Measurements from ENCODE around the gene ATP2B2. TPM values are rescaled to one million over a fixed set of nuclear protein-coding genes. Genes with fewer than 3 reads are reported as not detected.

Gene ATP2B2
- total and polyA plus RNA-seq, 9 of the 15 experiments (the other 6 are each of a cell fraction or from before 2014, with no cell fraction given) = 0.06 TPM; not detected in 8

- TF ChIP-seq ZFPM2 (CRISPR knock-in tag; IDR thresholded peaks at IDR 0.05) (no peak), EZH2 (IDR thresholded peaks at IDR 0.05; ENCODE audit: borderline replicate concordance, low read depth, low read length) (0 out of 2 replicates have a peak, but pooled peaks have one; percentile 88), TCFL5 (CRISPR knock-in tag; conservative IDR thresholded peaks at IDR 0.05) (no peak), PTRF (tag; IDR thresholded peaks at IDR 0.05) (no peak), TAF1 (IDR thresholded peaks at IDR 0.05; ENCODE audit: control insufficient read depth, extremely low read depth, insufficient read depth, low read length, severe bottlenecking) (no peak), SMARCB1 (IDR thresholded peaks at IDR 0.05; ENCODE audit: insufficient read length, low read depth) (no peak), HOMEZ (CRISPR knock-in tag; IDR thresholded peaks at IDR 0.05) (no peak), SPI1 (IDR thresholded peaks at IDR 0.05; ENCODE audit: borderline replicate concordance, low read depth, low read length) (no peak)
These were observed 170.9 kb downstream of the ATP2B2 start (continued) for GRCh38 chr3:10334459-10334858.

- 0 out of 2 replicates have a peak, but pooled peaks have one; percentile 33 for TF ChIP-seq ZNF282 (CRISPR knock-in tag; IDR thresholded peaks at IDR 0.05)
- no peak for TF ChIP-seq POLR2H (tag; IDR thresholded peaks at IDR 0.05; ENCODE audit: low read depth)
- TF ChIP-seq CTCF (IDR thresholded peaks at IDR 0.05 in 2 of 3, conservative IDR thresholded peaks at IDR 0.05 in 1 of 3; ENCODE audit: insufficient read depth in 2 of 3, low read depth in 1 of 3, low read length in 3 of 3) = peak in 1 of 3 experiments; percentile 22; a peak in 1 of 6 replicates
- Histone ChIP-seq H3K4me3 (no peak overlapping the region), H3K9ac (ENCODE audit: insufficient read depth in 1 of 2, low read depth in 2 of 2, low read length in 2 of 2) (peak overlapping the region in 1 of 2 experiments; percentile 39; a peak in 2 of 4 replicates), H3K79me2 (ENCODE audit: control insufficient read depth, insufficient read depth, low read length) (no peaks in the 10 kb centered on the region), H3K27me3 (ENCODE audit: control insufficient read depth in 2 of 2, insufficient read depth in 2 of 2, low read length in 2 of 2) (peaks cover 66 to 97% of the 10 kb centered on the region in 2 experiments), H3K27ac (ENCODE audit: extremely low read depth, low read depth, low read length) (no peak overlapping the region), H2AFZ (ENCODE audit: low read depth, low read length) (no peak overlapping the region), H3K4me2 (ENCODE audit: insufficient read depth, low read length) (no peak overlapping the region), H4K20me1 (replicated peaks; ENCODE audit: control insufficient read depth, insufficient read depth, low read length) (no peaks in the 10 kb centered on the region; the same call in none of the 2 replicates), H3K4me1 (replicated peaks in 1 of 2; ENCODE audit: control insufficient read depth in 2 of 2, insufficient read depth in 2 of 2, low read length in 2 of 2) (peaks cover 0 to 26% of the 10 kb centered on the region in 2 experiments; a peak in 3 of 5 replicates), H3K9me1 (ENCODE audit: control insufficient read depth, insufficient read depth, low read length) (peaks cover 5% of the 10 kb centered on the region), H3K9me3 (replicated peaks; ENCODE audit: control insufficient read depth, insufficient read depth, low read depth, low read length) (no peaks in the 10 kb centered on the region), H3K36me3 (ENCODE audit: control insufficient read depth, insufficient read depth, low read length) (no peaks in the 10 kb centered on the region)
- intact Hi-C loops (cut with micrococcal nuclease) = no loop called here
- in situ Hi-C loops (cut with MboI) = no loop called here
- ATAC-seq = no peak; the same call in 2 of the 3 replicates
- ChIA-PET CTCF (ENCODE audit: low intra/inter-chr PET ratio) (interaction anchor here (0.5 kb wide), 1 partner anchor 11 kb away, joined by 4 read pairs; no protein-coding TSS in a partner anchor), POLR2A (interaction anchor here (0.5 to 1.2 kb wide), 7 partner anchors 13 to 388 kb away, joined by 3 to 4 read pairs (median 3); partner anchors contain the start of genes SEC13 and VHL)
- FAIRE-seq = no peak
- WGBS (ENCODE audit: insufficient coverage, low coverage, missing lambda C conversion rate) = 6% methylated on average over 11 of the region's 11 CpGs
- no peak for DNase-seq (ENCODE audit: extremely low read depth in 1 of 4, low spot score in 3 of 4)
- BruUV-seq (replicated peaks) = no TSS peak
These were observed 171.3 kb downstream of the ATP2B2 start for GRCh38 chr3:10334042-10334441.
